ENCODE measurements around the gene EIF2AK2.

Gene EIF2AK2

DNA sequence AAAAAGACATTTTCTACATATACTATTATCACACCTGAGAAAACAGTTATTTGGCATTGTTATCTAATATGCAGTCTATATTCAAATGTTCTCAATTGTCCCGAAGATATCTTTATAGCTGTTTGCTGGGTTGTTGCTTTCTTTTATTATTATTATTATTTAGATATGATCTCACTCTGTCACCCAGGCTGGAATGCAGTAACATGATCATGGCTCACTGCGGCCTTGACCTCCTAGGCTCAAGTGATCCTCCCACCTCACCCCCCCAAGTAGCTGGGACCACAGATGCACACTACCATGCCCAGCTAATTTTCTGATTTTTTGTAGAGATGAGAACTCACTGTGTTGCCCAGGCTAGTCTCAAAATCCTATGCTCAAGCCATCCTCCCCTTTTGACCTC, 52.6 kb downstream of the EIF2AK2 start:
- no peak for DNase-seq

- DNase-seq: no peak
Observed at GRCh38 chr2:37102588-37102987, 54.2 kb downstream of the EIF2AK2 start.

- no peak for DNase-seq
Observed at GRCh38 chr2:37100054-37100453, 56.7 kb downstream of the EIF2AK2 start.

- DNase-seq: no peak
Observed at GRCh38 chr2:37098416-37099118, 58.2 kb downstream of the EIF2AK2 start.

GRCh38 chr2:37096568-37096967, 60.2 kb downstream of the EIF2AK2 start:
- DNase-seq: no peak

- DNase-seq: no peak
Observed at GRCh38 chr2:37091873-37092272, 64.9 kb downstream of the EIF2AK2 start.

GRCh38 chr2:37090019-37090477, 66.7 kb downstream of the EIF2AK2 start:
- DNase-seq: peak in 1 of 56 donors; percentile 1

DNA sequence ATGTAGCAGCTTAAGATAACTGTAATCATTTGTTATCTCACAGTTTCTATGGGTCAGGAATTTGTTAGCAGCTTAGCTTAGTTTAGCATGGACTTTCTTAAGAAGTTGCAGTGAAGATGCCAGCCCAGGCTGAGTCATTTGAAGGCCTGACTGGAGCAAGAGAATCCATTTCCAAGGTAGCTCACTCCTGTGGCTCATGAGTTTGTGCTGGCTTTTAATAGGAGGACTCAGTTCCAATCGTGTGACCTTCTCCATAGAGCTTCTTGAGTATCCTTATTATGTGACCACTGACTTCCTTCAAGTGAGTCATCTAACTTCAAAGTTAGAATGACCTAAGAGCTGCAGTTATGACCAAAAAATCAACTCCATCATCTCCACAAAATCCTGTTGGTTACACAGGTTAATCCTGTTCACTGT, 71.0 kb downstream of the EIF2AK2 start:
- no peak for DNase-seq

GRCh38 chr2:37084797-37085196, 72.0 kb downstream of the EIF2AK2 start:
- DNase-seq: no peak

DNA sequence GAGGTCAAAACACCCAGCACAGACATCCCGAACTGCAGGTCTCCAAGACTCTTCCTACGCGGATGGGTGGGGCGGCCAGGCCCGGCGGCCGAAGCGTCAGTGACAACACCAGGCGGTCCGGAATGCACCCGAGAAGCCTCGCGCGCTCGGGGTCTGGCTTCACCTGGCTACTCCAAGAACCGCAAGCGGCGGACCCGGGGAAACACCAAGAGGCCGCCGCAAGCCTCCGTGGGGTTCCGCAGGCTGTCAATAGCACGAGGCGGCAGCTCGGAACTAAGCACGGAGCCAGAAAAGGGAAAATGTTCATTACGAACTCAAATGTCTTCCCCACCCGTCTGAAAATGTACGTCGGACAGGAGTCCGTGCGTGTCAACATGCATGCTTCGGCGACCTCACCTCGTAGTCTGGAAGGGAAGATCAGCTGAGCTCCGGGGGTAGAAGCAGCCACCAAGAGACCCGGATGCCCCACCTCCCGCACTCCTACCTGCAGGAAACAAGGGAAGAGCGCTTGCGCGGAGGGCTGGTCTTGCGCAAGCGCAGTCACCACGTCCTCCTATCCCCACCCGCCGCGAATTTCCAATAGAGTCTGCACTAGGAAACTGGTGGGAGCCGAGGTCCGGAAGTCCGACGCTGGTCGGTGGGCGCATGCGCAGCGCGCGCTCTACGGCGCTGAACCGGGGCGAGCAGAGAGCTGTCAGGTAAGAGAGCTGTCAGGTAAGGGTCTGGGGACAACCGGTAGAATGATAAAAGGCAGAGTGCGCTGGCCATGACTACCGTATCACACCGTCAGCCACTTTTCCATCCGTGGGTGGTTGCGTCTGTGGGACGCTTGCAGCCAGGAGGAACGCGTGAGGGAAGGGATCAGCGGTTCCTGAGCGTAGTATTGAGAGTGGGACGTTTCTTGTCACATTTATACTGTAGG, 72.6 kb downstream of the EIF2AK2 start, which contains the start of the genes GPATCH11 and HEATR5B:
TSS of gene GPATCH11 (plus strand) at position 646 of the 922 bp plus-strand sequence. CDS start 3,864 bp downstream, outside the sequence.
TSS of gene HEATR5B (minus strand) at position 500 of the 922 bp plus-strand sequence. CDS start 958 bp downstream, outside the sequence.
- DNase-seq: peak; percentile 74 to 98 (median 91)

DNA sequence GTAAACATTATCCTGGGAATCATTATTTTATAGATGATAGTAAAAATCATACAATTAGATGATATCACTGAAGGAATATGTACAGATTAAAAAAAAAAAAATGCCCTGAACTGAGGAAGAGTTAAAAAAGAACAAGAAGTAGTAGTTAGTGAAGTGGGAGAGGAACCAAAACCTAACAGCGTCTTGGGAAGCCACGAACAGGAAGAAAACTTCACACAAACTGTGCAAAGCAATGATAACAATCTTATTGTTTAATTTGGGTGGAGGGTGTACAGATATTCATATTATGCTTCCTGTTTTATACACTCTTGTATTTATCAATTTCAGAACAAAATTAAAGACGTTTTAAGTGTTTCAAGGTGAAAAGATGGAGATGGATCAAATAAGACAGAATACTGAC, 76.1 kb downstream of the EIF2AK2 start:
- DNase-seq: no peak

GRCh38 chr2:37080266-37080665, 76.5 kb downstream of the EIF2AK2 start:
- DNase-seq: no peak

DNA sequence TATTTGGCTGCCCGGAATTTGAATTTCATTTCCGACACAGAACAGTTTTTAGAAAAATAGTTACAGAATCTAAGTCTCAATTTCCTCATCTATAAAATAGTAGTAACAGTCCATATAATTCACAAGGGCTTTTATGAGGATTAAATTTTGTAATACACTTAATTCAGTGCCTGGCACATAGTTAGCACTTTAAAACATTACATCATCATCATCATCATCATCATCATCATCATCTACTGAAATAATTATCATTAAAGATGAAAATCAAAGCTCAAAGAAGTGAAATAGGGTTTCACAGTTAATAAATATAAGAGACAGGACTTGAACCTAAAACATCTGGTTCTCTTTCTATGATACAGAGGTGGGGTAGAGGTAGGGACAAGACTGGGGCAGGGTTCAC, 85.8 kb downstream of the EIF2AK2 start:
- DNase-seq: no peak

DNA sequence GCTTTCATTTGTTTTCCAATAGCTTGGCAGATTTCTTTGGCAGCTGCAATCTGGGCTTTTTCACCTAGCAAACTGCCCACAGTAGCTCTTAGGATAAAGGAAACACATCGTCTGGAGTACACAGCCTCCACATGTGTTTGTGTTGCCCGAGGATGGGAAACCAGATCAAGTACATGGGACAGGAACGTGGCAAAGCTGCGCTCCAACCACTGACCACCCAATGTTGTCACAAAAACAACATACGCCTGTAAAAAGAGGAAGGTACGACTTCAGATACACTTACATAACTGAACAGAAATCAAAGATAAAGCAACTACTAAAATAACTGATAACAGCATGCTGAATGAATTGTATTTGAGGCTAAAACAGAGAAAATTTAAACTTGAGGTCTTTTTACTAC, 88.1 kb downstream of the EIF2AK2 start:
- DNase-seq: peak in 10 of 56 donors; percentile 1 to 21 (median 2)

DNA sequence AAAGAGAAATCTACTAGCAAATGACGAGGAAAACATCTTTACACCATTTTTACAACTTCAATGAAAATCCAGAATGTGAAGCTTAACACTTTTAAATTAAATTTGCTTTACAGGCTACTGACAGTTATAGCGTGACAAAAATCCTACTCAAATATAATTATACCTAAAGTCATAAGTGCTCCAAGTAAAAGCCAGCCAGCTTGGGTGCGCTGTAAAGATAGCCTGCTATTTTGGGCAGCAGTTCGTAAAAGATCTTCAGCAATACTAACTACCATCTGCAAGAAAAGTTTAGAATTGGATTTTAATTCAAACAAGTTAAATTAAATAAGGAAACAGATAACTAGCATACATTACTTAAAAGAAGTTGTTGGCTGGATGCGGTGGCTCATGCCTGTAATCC, 95.0 kb downstream of the EIF2AK2 start:
- no peak for DNase-seq

DNA sequence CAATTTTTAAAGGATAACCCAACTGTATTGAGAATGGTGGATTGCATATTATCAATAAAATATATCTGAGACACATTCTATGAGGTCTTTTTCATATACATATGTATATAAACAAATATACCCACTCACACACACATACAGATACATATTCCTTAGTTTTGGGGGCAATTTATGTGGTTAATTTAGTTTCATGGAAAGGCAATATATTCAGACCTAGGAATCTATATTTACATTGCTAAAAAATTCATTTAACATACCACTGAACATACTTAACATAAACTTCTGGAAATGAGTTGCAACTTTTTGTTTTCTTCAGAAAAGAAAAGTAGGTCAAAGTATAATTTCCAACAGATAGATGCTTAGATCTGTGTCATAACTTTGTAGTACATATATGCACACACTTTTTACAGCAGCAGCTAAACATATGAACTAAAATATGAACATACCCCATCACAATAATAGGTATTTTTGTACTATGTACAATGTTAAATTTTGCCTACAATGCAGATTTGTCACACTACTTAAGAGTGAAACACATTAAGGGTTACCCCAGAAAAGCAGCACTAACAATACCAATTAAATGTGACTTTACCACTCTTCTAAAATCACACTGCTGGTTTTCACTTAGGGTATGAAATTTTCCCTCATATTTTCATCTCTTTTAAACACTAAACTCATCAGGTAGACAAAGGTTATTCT, 95.6 kb downstream of the EIF2AK2 start:
- DNase-seq: no peak

GRCh38 chr2:37060446-37060845, 96.3 kb downstream of the EIF2AK2 start:
- no peak for DNase-seq

DNA sequence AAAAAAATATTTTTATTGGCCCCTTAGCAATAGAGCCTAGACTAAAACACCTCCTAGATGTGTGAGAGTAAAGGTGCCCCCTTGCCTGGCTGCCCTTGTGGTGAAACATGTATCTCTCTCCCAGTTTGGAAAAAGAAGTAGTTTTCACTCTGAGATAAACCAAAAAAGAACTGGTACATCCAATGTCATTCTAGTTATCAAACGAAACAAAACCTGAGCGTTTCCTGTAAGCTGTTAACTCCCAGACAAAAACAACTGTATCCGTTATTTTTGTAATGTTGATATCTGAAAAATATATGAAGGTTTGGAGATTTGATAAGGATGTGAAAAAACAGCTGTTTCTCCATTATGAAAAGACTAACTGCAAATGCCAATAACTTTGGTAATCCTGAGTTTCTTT, 96.9 kb downstream of the EIF2AK2 start:
- DNase-seq: no peak

DNA sequence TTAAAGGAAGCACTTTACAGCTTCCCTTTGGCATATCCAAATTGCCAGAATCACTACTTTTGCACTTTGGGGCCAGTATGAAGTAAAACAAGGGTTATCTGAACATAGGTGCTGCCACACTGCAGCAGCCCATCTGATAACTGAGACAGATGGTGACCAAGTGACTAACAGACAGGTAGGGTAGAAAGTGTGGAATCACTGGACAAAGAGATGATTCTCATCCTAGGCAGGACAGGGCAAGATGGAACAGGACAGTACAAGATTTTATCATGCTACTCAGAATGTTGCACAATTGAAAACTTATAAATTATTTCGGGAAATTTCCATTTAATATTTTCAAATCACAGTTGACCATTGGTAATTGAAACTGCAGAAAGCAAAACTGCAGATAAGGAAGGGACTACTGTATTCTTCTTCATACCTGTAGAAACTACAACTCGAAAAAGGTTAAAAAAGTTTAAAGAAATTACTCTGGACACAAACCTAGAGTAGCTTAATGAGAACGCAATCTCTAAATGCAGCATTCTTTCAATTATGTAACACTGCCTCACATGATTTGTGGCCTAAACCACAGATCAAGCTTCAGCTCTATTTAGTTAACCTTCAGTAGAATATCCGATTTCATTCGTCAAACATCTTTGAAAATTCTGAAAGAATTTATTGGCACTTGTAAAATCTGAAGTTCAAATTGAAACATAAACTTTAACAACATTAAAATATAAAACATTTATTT, 104.0 kb downstream of the EIF2AK2 start:
- DNase-seq: no peak

Measured in amygdala (tissue), 56 donors.